Measurements from ENCODE around the gene SEC61A1. TPM values are rescaled to one million over a fixed set of nuclear protein-coding genes. Genes with fewer than 3 reads are reported as not detected.

Gene SEC61A1
- total RNA-seq, 1 donor from 2014 or later = 296 TPM

DNA sequence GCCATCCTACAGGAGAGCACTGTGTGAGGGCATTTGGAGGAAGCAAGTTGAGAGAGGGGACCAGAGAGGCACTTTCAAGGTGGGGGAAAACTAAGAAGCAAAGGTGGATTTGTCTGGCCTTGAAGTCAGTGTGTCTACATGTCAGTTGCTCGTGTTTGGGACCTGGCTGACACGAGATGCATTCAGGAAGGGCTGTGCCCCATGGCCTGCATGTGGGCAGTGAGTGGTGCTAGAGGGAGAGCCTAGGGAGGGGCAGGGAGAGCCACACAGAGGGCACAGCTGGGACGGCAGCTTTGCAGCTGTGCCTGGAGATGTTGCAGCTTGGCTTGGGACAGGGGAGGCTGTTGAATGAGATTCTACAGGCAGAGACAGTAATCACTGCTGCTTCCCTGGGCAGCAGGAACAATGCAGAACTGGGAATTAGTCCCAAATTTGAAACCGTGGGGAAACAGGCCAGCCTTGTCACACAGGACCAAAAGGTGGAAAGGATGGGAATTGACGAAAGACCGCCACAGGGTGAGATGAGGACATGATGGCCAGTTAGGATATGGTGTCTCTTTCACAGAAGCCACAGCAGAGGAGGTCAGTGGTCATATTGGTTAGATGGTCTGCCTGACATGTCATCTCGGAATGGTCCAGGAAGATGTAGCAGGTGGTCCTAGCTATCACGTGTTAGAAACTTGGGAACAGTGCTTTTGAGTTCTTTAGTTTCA, 10.0 kb downstream of the SEC61A1 start:
- no peak overlapping the region for H3K27ac Mint-ChIP-seq (ENCODE audit: unreplicated experiment)
- H3K36me3 Mint-ChIP-seq (ENCODE audit: low read depth, unreplicated experiment) = peaks cover 55% of the 10 kb centered on the region
- H3K4me1 Mint-ChIP-seq (ENCODE audit: unreplicated experiment) = no peaks in the 10 kb centered on the region
- no peak for DNase-seq (ENCODE audit: low spot score)
- TF ChIP-seq, protein P1, sequence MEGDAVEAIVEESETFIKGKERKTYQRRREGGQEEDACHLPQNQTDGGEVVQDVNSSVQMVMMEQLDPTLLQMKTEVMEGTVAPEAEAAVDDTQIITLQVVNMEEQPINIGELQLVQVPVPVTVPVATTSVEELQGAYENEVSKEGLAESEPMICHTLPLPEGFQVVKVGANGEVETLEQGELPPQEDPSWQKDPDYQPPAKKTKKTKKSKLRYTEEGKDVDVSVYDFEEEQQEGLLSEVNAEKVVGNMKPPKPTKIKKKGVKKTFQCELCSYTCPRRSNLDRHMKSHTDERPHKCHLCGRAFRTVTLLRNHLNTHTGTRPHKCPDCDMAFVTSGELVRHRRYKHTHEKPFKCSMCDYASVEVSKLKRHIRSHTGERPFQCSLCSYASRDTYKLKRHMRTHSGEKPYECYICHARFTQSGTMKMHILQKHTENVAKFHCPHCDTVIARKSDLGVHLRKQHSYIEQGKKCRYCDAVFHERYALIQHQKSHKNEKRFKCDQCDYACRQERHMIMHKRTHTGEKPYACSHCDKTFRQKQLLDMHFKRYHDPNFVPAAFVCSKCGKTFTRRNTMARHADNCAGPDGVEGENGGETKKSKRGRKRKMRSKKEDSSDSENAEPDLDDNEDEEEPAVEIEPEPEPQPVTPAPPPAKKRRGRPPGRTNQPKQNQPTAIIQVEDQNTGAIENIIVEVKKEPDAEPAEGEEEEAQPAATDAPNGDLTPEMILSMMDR (IDR thresholded peaks at IDR 0.05; ENCODE audit: unreplicated experiment) = no peak
- peak overlapping the region; percentile 64 for H3K4me3 Mint-ChIP-seq (ENCODE audit: unreplicated experiment)
- H3K27me3 Mint-ChIP-seq (ENCODE audit: unreplicated experiment) = peaks cover 9% of the 10 kb centered on the region
- no peaks in the 10 kb centered on the region for H3K9me3 Mint-ChIP-seq (ENCODE audit: unreplicated experiment)

DNA sequence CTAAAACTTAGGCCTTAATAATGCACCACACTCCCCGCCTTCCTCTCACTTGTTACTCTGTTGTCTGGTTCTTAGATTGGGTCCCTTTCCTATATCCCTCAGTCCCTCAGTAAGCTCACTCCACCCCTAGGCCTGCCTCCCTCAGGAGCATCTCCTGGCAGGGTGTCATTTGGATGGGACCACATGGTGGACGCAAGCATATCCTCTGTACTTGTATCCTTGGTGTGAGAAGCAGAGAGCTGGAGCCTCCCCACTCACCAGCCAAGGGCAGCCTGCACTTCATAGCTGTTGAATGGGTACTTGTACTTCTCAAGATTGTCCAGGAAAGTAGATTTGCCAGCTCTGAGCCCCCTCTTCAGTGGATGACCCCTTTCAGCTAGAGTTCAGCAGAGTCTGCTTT, 11.6 kb downstream of the SEC61A1 start:
- TF ChIP-seq, protein P1 (IDR thresholded peaks at IDR 0.05; ENCODE audit: unreplicated experiment) = no peak
- no peak for DNase-seq (ENCODE audit: low spot score)
- Mint-ChIP-seq H3K27ac (ENCODE audit: unreplicated experiment) (no peak overlapping the region), H3K27me3 (ENCODE audit: unreplicated experiment) (peaks cover 8% of the 10 kb centered on the region), H3K36me3 (ENCODE audit: low read depth, unreplicated experiment) (peaks cover 66% of the 10 kb centered on the region), H3K4me3 (ENCODE audit: unreplicated experiment) (no peak overlapping the region), H3K9me3 (ENCODE audit: unreplicated experiment) (no peaks in the 10 kb centered on the region), H3K4me1 (ENCODE audit: unreplicated experiment) (peaks cover 3% of the 10 kb centered on the region)

DNA sequence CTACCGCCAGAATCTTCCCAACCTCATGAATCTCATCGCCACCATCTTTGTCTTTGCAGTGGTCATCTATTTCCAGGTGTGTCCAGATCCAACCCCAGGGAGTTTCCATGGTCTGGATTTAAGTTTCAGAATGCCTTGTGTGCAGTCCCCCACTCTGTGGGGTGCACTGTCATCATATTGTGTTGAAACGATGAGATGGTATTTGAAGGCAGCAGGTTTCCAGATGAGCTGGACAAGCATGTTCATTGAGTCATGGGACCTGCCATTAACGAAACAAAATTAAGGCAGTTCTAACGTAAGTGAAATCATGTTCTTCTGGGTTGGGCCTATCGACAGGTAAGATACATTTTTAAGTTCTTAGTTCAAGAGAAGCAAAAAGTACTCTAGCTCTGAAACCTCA, 12.7 kb downstream of the SEC61A1 start:
- H3K36me3 Mint-ChIP-seq (ENCODE audit: low read depth, unreplicated experiment) = peaks cover 62% of the 10 kb centered on the region
- no peak overlapping the region for H3K27ac Mint-ChIP-seq (ENCODE audit: unreplicated experiment)
- TF ChIP-seq, protein P1 (IDR thresholded peaks at IDR 0.05; ENCODE audit: unreplicated experiment) = no peak
- H3K9me3 Mint-ChIP-seq (ENCODE audit: unreplicated experiment) = no peaks in the 10 kb centered on the region
- peak overlapping the region; percentile 27 for H3K4me3 Mint-ChIP-seq (ENCODE audit: unreplicated experiment)
- DNase-seq (ENCODE audit: low spot score) = no peak
- H3K27me3 Mint-ChIP-seq (ENCODE audit: unreplicated experiment) = peaks cover 10% of the 10 kb centered on the region
- H3K4me1 Mint-ChIP-seq (ENCODE audit: unreplicated experiment) = peaks cover 3% of the 10 kb centered on the region

DNA sequence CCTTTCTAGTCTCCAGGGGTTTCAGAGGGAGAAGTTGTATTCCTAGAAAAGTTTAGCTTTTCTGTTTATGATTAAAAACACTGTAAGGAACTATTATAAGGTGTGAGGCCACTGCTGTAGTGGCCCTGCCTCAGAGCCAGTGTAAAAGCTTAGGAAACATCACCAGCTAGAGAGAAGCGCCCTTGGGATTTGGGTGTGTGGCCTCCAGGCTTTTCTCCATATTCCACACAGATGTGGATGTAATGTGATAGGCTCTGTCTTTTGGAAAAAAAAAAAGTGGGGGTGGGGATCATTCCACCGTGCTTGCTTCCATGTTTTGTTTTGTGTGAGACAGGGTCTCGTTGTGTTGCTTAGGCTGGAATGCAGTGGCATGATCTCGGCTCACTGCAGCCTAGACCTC, 13.9 kb downstream of the SEC61A1 start:
- H3K4me3 Mint-ChIP-seq (ENCODE audit: unreplicated experiment) = peak overlapping the region; percentile 42
- TF ChIP-seq, protein P1 (IDR thresholded peaks at IDR 0.05; ENCODE audit: unreplicated experiment) = no peak
- H3K27me3 Mint-ChIP-seq (ENCODE audit: unreplicated experiment) = peaks cover 10% of the 10 kb centered on the region
- peaks cover 3% of the 10 kb centered on the region for H3K4me1 Mint-ChIP-seq (ENCODE audit: unreplicated experiment)
- no peak for DNase-seq (ENCODE audit: low spot score)
- H3K27ac Mint-ChIP-seq (ENCODE audit: unreplicated experiment) = no peak overlapping the region
- peaks cover 53% of the 10 kb centered on the region for H3K36me3 Mint-ChIP-seq (ENCODE audit: low read depth, unreplicated experiment)
- H3K9me3 Mint-ChIP-seq (ENCODE audit: unreplicated experiment) = no peaks in the 10 kb centered on the region

DNA sequence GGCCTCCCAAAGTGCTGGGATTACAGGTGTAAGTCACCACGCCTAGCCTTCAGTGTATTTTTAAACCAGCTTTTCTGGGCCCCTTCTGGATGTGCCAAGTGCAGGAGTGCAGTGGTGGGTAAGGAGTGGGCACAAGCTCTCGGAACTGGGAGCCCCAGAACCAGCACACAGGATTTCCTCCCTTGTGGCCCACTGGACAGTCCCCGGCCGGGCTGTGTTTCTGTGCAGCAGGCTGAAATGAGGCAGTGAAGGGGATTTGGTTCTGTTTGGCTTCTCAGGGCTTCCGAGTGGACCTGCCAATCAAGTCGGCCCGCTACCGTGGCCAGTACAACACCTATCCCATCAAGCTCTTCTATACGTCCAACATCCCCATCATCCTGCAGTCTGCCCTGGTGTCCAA, 14.4 kb downstream of the SEC61A1 start:
- no peak overlapping the region for H3K4me3 Mint-ChIP-seq (ENCODE audit: unreplicated experiment)
- H3K36me3 Mint-ChIP-seq (ENCODE audit: low read depth, unreplicated experiment) = peaks cover 48% of the 10 kb centered on the region
- H3K27ac Mint-ChIP-seq (ENCODE audit: unreplicated experiment) = no peak overlapping the region
- DNase-seq (ENCODE audit: low spot score) = no peak
- TF ChIP-seq, protein P1 (IDR thresholded peaks at IDR 0.05; ENCODE audit: unreplicated experiment) = no peak
- no peaks in the 10 kb centered on the region for H3K9me3 Mint-ChIP-seq (ENCODE audit: unreplicated experiment)
- peaks cover 8% of the 10 kb centered on the region for H3K27me3 Mint-ChIP-seq (ENCODE audit: unreplicated experiment)
- peaks cover 3% of the 10 kb centered on the region for H3K4me1 Mint-ChIP-seq (ENCODE audit: unreplicated experiment)

All from endothelial cell (in vitro differentiated cells).